HG03442 (cell line): ENCODE results near the gene KIF18A.

Experiments used
- ATAC-seq: cut with Tn5 transposase; IDR thresholded peaks from one replicate; pipeline ENCODE4 v1.9.1; 2021; ENCODE audit warnings: mild to moderate bottlenecking, moderate library complexity; ENCODE audit not compliant: unreplicated experiment

KIF18A gene

GRCh38 chr11:28049338-28050216 is 58.4 kb downstream of the KIF18A start:
- no peak for ATAC-seq

- no peak for ATAC-seq
Measured at GRCh38 chr11:28048812-28049211, 59.1 kb downstream of the KIF18A start.

GRCh38 chr11:28043930-28044709 is 63.8 kb downstream of the KIF18A start:
- no peak for ATAC-seq

- no peak for ATAC-seq
Measured at GRCh38 chr11:28040384-28040783, 67.6 kb downstream of the KIF18A start.

- ATAC-seq = no peak
Measured at GRCh38 chr11:28038775-28039174, 69.2 kb downstream of the KIF18A start.

- ATAC-seq = peak; percentile 70
Measured at GRCh38 chr11:28026634-28027290, 81.2 kb downstream of the KIF18A start.

- no peak for ATAC-seq
Measured at GRCh38 chr11:28017816-28018215, 90.1 kb downstream of the KIF18A start.

GRCh38 chr11:28011813-28012212 is 96.1 kb downstream of the KIF18A start:
- ATAC-seq = no peak

- no peak for ATAC-seq
Measured at GRCh38 chr11:28009996-28010395, 98.0 kb downstream of the KIF18A start.

GRCh38 chr11:28009388-28009787 is 98.6 kb downstream of the KIF18A start:
- no peak for ATAC-seq

GRCh38 chr11:28003615-28004014 is 104.3 kb downstream of the KIF18A start:
- ATAC-seq = no peak

GRCh38 chr11:27998552-27998951 is 109.4 kb downstream of the KIF18A start:
- ATAC-seq = no peak

GRCh38 chr11:27997344-27997743 is 110.6 kb downstream of the KIF18A start:
- ATAC-seq = no peak

- no peak for ATAC-seq
Measured at GRCh38 chr11:27996066-27996465, 111.9 kb downstream of the KIF18A start.

- no peak for ATAC-seq
Measured at GRCh38 chr11:27995083-27995482, 112.9 kb downstream of the KIF18A start.

- ATAC-seq = no peak
Measured at GRCh38 chr11:27991736-27992135, 116.2 kb downstream of the KIF18A start.

GRCh38 chr11:27977527-27977926 is 130.4 kb downstream of the KIF18A start:
- no peak for ATAC-seq

GRCh38 chr11:27977031-27977430 is 130.9 kb downstream of the KIF18A start:
- no peak for ATAC-seq

GRCh38 chr11:27976262-27976661 is 131.7 kb downstream of the KIF18A start:
- no peak for ATAC-seq

GRCh38 chr11:27973851-27974536 is 134.0 kb downstream of the KIF18A start:
- no peak for ATAC-seq
